ENCODE data around the gene IGSF6. TPM values are rescaled to one million over a fixed set of nuclear protein-coding genes. Genes with fewer than 3 reads are reported as not detected.

Gene IGSF6
- total and polyA plus RNA-seq, 12 donors, result 0.55 to 14.5 (median 1.7) TPM

DNA sequence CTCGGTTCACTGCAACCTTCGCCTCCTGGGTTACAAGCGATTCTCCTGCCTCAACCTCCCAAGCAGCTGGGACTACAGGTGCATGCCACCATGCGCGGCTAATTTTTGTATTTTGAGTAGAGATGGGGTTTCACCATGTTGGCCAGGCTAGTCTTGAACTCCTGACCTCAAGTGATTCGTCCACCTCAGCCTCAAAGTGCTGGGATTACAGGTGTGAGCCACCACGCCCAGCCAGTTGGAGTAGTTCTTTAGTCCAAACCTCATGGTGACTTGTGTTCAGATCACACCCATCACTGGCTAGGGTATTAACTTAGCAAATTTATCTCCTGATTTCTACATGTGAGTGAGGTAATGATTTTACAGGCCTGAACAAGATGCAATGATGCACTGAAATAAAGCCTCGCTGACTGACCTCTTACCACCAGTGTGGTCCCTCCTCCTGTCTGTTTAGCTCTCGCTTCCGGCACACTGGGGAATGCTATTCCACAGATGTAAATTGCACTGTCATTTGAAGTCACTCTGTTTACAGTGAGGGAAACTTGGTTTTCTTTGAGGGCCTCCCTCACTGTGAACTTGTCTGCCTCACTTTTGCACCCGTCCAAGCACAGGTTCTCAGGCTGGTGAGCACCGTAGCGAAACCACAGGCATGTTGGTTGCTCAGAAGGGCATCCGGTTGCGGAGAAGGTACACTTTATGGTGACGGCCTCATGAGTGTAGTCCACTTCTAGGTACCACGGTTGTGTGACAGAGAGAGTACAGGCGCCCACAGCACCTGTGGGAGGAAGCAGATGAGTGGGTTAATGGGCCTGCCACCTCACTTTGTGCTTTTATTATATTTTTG, 5.5 kb downstream of the IGSF6 start:
- H3K36me3 ChIP-seq, result peaks cover 0 to 46% (median 0%) of the 10 kb centered on the region in 9 donors
- ATAC-seq (peak in 1 of 8 donors; percentile 32), DNase-seq (no peak)
- H3K4me1 ChIP-seq, result peaks cover 4 to 78% (median 27%) of the 10 kb centered on the region in 9 donors
- H3K4me3 ChIP-seq, result no peak overlapping the region
- H3K9me3 ChIP-seq, result no peaks in the 10 kb centered on the region
- peak overlapping the region in 8 of 10 donors; percentile 46 to 86 (median 69) for H3K27ac ChIP-seq
- H3K27me3 ChIP-seq, result no peaks in the 10 kb centered on the region
- TF ChIP-seq, protein P1, sequence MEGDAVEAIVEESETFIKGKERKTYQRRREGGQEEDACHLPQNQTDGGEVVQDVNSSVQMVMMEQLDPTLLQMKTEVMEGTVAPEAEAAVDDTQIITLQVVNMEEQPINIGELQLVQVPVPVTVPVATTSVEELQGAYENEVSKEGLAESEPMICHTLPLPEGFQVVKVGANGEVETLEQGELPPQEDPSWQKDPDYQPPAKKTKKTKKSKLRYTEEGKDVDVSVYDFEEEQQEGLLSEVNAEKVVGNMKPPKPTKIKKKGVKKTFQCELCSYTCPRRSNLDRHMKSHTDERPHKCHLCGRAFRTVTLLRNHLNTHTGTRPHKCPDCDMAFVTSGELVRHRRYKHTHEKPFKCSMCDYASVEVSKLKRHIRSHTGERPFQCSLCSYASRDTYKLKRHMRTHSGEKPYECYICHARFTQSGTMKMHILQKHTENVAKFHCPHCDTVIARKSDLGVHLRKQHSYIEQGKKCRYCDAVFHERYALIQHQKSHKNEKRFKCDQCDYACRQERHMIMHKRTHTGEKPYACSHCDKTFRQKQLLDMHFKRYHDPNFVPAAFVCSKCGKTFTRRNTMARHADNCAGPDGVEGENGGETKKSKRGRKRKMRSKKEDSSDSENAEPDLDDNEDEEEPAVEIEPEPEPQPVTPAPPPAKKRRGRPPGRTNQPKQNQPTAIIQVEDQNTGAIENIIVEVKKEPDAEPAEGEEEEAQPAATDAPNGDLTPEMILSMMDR (IDR thresholded peaks at IDR 0.05), result no peak
- 90 to 96% methylated on average over 18 of the region's 18 CpGs for WGBS, 2 donors
- intact Hi-C loops (cut with DNase I), result loop anchor here in 2 of 10 donors (5.0 to 10.0 kb wide), 2 partner anchors 62 to 305 kb away; partner anchors contain the start of gene UQCRC2 (in 1 of the 2)

DNA sequence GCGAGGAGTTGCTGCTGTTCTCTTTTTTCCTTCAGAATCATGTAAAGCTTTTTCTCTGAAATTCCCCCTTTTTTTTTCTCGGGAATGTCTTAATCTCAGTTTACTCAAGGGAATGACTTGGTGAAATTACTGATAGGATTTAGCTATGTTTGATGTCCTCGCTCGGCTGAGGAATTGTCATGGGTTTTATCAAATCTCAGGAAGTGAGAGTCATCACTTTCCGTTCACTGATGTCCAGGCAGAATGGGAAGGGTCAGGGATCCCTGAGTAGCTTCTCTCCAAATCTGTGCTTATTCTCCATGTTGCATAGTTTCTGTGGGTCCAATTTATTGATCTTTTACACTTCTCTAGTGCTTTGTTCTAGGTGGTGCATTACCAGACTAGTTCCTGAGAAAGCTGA, 6.3 kb downstream of the IGSF6 start:
- intact Hi-C loops (cut with DNase I), result loop anchor here in 2 of 10 donors (5.0 to 10.0 kb wide), 2 partner anchors 61 to 306 kb away; partner anchors contain the start of gene UQCRC2 (in 1 of the 2)
- TF ChIP-seq, protein P1 (IDR thresholded peaks at IDR 0.05), result no peak
- H3K27me3 ChIP-seq, result no peaks in the 10 kb centered on the region
- 39 to 53% methylated on average over 5 of the region's 5 CpGs for WGBS, 2 donors
- H3K4me3 ChIP-seq, result peak overlapping the region in 7 of 10 donors; percentile 7 to 49 (median 42)
- ATAC-seq (peak in 4 of 8 donors; percentile 26 to 58 (median 36)), DNase-seq (no peak)
- no peaks in the 10 kb centered on the region for H3K9me3 ChIP-seq
- peak overlapping the region in 9 of 10 donors; percentile 21 to 86 (median 66) for H3K27ac ChIP-seq
- peaks cover 4 to 79% (median 27%) of the 10 kb centered on the region in 9 donors for H3K4me1 ChIP-seq
- H3K36me3 ChIP-seq, result peaks cover 0 to 54% (median 0%) of the 10 kb centered on the region in 9 donors

DNA sequence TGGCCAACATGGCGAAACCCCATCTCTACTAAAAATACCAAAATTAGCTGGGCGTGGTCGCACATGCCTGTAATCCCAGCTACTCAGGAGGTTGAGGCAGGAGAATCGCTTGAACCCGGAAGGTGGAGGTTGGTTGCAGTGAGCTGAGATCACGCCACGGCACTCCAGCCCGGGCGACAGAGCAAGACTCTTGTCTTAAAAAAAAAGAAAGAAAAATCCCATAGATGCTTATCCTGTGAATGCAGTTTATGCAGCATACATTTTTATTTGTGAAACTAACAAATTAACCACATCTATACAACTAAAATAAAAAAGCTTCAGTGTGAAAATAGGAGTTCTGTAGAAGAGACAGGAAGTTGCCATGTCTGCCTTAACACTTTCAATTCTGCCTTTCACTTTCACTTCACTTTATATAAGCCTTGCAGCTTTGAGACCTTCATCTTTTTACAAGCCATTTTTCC, 7.1 kb downstream of the IGSF6 start:
- ATAC-seq, result peak in 6 of 8 donors; percentile 36 to 71 (median 50)

More for the DNA sequence above, 7.1 kb downstream of the IGSF6 start:
- H3K4me3 ChIP-seq, result peak overlapping the region in 9 of 10 donors; percentile 2 to 49 (median 35)
- H3K36me3 ChIP-seq, result peaks cover 0 to 57% (median 0%) of the 10 kb centered on the region in 9 donors
- 70% methylated on average over 9 of the region's 9 CpGs for WGBS, 2 donors
- no peaks in the 10 kb centered on the region for H3K9me3 ChIP-seq
- no peak for DNase-seq
- intact Hi-C loops (cut with DNase I), result loop anchor here in 2 of 10 donors (5.0 to 10.0 kb wide), 2 partner anchors 60 to 307 kb away; partner anchors contain the start of gene UQCRC2 (in 1 of the 2)
- TF ChIP-seq, protein P1 (IDR thresholded peaks at IDR 0.05), result no peak
- H3K27ac ChIP-seq, result peak overlapping the region in 9 of 10 donors; percentile 21 to 86 (median 66)
- H3K4me1 ChIP-seq, result peaks cover 4 to 79% (median 27%) of the 10 kb centered on the region in 9 donors
- H3K27me3 ChIP-seq, result no peaks in the 10 kb centered on the region
